ENCODE data around the gene FBP2. TPM values are rescaled to one million over a fixed set of nuclear protein-coding genes. Genes with fewer than 3 reads are reported as not detected.

Gene FBP2
- total RNA-seq, 1 experiment from 2014 or later, result not detected

GRCh38 chr9:94625835-94626234, 32.2 kb upstream of the FBP2 start:
- DNase-seq (ENCODE audit: low spot score) (no peak), ATAC-seq (no peak)
- H3K36me3 Mint-ChIP-seq, result no peaks in the 10 kb centered on the region
- no peaks in the 10 kb centered on the region for H3K9me3 Mint-ChIP-seq
- no peaks in the 10 kb centered on the region for H3K27me3 Mint-ChIP-seq (ENCODE audit: low read depth)
- ChIA-PET POLR2A (no interaction called here), CTCF (interaction anchor here (0.9 to 1.6 kb wide), 4 partner anchors 12 to 71 kb away, joined by 3 to 7 read pairs (median 6); partner anchors contain the start of gene PCAT7)
- no peak overlapping the region for H3K27ac Mint-ChIP-seq
- no peak overlapping the region for H3K4me3 Mint-ChIP-seq
- peaks cover 13% of the 10 kb centered on the region for H3K4me1 Mint-ChIP-seq
- TF ChIP-seq ZNF425 (CRISPR knock-in tag; conservative IDR thresholded peaks at IDR 0.05) (no peak), E2F5 (CRISPR knock-in tag; IDR thresholded peaks at IDR 0.05) (no peak), PREB (CRISPR knock-in tag; IDR thresholded peaks at IDR 0.05; ENCODE audit: borderline replicate concordance) (no peak), ZSCAN18 (CRISPR knock-in tag; IDR thresholded peaks at IDR 0.05) (no peak), ZBTB43 (CRISPR knock-in tag; IDR thresholded peaks at IDR 0.05) (no peak), ATF1 (CRISPR knock-in tag; IDR thresholded peaks at IDR 0.05) (no peak), CREM (CRISPR knock-in tag; IDR thresholded peaks at IDR 0.05) (no peak), USF1 (CRISPR knock-in tag; IDR thresholded peaks at IDR 0.05) (no peak), SMAD3 (CRISPR knock-in tag; IDR thresholded peaks at IDR 0.05; ENCODE audit: borderline replicate concordance) (no peak), ZNF416 (CRISPR knock-in tag; IDR thresholded peaks at IDR 0.05) (no peak), TCF7 (CRISPR knock-in tag; IDR thresholded peaks at IDR 0.05; ENCODE audit: low read depth) (no peak), IRF1 (CRISPR knock-in tag; IDR thresholded peaks at IDR 0.05) (no peak), FOXP1 (CRISPR knock-in tag; IDR thresholded peaks at IDR 0.05; ENCODE audit: borderline replicate concordance) (no peak)
- TF ChIP-seq, protein P1, sequence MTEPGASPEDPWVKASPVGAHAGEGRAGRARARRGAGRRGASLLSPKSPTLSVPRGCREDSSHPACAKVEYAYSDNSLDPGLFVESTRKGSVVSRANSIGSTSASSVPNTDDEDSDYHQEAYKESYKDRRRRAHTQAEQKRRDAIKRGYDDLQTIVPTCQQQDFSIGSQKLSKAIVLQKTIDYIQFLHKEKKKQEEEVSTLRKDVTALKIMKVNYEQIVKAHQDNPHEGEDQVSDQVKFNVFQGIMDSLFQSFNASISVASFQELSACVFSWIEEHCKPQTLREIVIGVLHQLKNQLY (CRISPR knock-in tag; IDR thresholded peaks at IDR 0.05), result no peak
- TF ChIP-seq, protein P2, sequence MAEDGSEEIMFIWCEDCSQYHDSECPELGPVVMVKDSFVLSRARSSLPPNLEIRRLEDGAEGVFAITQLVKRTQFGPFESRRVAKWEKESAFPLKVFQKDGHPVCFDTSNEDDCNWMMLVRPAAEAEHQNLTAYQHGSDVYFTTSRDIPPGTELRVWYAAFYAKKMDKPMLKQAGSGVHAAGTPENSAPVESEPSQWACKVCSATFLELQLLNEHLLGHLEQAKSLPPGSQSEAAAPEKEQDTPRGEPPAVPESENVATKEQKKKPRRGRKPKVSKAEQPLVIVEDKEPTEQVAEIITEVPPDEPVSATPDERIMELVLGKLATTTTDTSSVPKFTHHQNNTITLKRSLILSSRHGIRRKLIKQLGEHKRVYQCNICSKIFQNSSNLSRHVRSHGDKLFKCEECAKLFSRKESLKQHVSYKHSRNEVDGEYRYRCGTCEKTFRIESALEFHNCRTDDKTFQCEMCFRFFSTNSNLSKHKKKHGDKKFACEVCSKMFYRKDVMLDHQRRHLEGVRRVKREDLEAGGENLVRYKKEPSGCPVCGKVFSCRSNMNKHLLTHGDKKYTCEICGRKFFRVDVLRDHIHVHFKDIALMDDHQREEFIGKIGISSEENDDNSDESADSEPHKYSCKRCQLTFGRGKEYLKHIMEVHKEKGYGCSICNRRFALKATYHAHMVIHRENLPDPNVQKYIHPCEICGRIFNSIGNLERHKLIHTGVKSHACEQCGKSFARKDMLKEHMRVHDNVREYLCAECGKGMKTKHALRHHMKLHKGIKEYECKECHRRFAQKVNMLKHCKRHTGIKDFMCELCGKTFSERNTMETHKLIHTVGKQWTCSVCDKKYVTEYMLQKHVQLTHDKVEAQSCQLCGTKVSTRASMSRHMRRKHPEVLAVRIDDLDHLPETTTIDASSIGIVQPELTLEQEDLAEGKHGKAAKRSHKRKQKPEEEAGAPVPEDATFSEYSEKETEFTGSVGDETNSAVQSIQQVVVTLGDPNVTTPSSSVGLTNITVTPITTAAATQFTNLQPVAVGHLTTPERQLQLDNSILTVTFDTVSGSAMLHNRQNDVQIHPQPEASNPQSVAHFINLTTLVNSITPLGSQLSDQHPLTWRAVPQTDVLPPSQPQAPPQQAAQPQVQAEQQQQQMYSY (CRISPR knock-in tag; IDR thresholded peaks at IDR 0.05), result no peak
- TF ChIP-seq, protein P3, sequence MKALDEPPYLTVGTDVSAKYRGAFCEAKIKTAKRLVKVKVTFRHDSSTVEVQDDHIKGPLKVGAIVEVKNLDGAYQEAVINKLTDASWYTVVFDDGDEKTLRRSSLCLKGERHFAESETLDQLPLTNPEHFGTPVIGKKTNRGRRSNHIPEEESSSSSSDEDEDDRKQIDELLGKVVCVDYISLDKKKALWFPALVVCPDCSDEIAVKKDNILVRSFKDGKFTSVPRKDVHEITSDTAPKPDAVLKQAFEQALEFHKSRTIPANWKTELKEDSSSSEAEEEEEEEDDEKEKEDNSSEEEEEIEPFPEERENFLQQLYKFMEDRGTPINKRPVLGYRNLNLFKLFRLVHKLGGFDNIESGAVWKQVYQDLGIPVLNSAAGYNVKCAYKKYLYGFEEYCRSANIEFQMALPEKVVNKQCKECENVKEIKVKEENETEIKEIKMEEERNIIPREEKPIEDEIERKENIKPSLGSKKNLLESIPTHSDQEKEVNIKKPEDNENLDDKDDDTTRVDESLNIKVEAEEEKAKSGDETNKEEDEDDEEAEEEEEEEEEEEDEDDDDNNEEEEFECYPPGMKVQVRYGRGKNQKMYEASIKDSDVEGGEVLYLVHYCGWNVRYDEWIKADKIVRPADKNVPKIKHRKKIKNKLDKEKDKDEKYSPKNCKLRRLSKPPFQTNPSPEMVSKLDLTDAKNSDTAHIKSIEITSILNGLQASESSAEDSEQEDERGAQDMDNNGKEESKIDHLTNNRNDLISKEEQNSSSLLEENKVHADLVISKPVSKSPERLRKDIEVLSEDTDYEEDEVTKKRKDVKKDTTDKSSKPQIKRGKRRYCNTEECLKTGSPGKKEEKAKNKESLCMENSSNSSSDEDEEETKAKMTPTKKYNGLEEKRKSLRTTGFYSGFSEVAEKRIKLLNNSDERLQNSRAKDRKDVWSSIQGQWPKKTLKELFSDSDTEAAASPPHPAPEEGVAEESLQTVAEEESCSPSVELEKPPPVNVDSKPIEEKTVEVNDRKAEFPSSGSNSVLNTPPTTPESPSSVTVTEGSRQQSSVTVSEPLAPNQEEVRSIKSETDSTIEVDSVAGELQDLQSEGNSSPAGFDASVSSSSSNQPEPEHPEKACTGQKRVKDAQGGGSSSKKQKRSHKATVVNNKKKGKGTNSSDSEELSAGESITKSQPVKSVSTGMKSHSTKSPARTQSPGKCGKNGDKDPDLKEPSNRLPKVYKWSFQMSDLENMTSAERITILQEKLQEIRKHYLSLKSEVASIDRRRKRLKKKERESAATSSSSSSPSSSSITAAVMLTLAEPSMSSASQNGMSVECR (CRISPR knock-in tag; IDR thresholded peaks at IDR 0.05; ENCODE audit: borderline replicate concordance), result no peak
- TF ChIP-seq, protein P4, sequence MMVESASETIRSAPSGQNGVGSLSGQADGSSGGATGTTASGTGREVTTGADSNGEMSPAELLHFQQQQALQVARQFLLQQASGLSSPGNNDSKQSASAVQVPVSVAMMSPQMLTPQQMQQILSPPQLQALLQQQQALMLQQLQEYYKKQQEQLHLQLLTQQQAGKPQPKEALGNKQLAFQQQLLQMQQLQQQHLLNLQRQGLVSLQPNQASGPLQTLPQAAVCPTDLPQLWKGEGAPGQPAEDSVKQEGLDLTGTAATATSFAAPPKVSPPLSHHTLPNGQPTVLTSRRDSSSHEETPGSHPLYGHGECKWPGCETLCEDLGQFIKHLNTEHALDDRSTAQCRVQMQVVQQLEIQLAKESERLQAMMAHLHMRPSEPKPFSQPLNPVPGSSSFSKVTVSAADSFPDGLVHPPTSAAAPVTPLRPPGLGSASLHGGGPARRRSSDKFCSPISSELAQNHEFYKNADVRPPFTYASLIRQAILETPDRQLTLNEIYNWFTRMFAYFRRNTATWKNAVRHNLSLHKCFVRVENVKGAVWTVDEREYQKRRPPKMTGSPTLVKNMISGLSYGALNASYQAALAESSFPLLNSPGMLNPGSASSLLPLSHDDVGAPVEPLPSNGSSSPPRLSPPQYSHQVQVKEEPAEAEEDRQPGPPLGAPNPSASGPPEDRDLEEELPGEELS (CRISPR knock-in tag; IDR thresholded peaks at IDR 0.05), result no peak

Measured in WTC11 (cell line).